Urothelium cell line (cell line): ENCODE results near the gene CDA.

ENCODE experiments used
- DNase-seq: peaks from one replicate; pipeline ENCODE4 v3.0.0; 2011; ENCODE audit warnings: low spot score, mixed read lengths
- FAIRE-seq: peaks from 2 replicates; lab custom pipeline; 2011; peaks lifted over from hg19 to GRCh38; lab: Jason Lieb, UNC

CDA gene

GRCh38 chr1:20644416-20644815 is 55.5 kb downstream of the CDA start:
- FAIRE-seq (no peak), DNase-seq (no peak)

DNA sequence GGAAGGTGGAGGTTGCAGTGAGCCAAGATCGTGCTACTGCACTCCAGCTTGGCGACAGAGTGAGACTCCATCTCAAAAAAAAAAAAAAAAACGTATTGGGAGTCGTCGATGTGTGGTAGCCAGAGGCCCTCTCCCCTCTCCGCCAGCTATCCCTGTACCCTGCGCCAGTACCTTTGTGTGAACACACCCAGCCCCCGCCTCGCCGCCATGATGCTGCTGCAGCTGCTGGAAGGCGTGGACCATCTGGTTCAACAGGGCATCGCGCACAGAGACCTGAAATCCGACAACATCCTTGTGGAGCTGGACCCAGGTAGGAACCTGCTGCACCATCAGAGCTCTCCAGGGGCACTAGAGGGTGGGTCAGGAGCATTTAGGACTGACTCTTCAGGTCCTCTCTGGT is 56.5 kb downstream of the CDA start:
- DNase-seq (no peak), FAIRE-seq (no peak)

DNA sequence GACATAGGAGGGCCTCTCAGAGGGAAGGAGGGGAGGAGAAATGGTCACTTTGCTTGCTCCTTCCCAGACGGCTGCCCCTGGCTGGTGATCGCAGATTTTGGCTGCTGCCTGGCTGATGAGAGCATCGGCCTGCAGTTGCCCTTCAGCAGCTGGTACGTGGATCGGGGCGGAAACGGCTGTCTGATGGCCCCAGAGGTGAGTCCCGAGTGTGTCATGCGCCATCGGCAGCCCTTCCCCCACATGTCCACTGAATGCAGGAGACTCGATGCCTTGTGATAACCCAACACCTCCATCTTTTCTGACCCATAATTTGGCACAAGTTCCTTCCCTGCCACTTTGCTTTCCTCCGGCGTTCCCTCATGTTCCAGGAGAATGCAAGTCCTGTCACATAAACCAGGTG is 59.5 kb downstream of the CDA start:
- FAIRE-seq: no peak

GRCh38 chr1:20648946-20649345 is 60.0 kb downstream of the CDA start:
- DNase-seq: no peak
- no peak for FAIRE-seq

More for the DNA sequence above, 59.5 kb downstream of the CDA start:
- DNase-seq: no peak

DNA sequence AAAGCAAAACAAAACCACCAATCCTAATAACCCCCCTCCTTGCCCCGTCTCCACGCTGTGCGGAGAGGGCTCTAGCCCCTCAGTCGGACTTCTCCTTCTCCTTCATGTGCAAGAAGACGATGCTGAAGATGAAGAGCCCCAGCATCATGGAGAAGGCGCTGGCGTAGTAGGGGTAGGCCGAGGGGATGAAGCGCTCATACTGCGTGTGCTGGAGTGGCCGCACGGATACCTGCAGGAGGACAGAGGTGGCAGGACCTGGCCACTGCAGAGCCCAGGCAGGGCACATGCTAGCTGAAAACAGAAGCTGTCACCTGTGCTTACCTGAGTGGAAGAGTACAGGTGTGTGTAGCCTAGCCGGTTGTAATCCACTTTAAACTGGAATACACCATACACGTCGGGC is 63.4 kb downstream of the CDA start:
- DNase-seq: no peak
- FAIRE-seq: no peak

GRCh38 chr1:20654104-20654690 is 65.3 kb downstream of the CDA start:
- DNase-seq: no peak
- FAIRE-seq: no peak

DNA sequence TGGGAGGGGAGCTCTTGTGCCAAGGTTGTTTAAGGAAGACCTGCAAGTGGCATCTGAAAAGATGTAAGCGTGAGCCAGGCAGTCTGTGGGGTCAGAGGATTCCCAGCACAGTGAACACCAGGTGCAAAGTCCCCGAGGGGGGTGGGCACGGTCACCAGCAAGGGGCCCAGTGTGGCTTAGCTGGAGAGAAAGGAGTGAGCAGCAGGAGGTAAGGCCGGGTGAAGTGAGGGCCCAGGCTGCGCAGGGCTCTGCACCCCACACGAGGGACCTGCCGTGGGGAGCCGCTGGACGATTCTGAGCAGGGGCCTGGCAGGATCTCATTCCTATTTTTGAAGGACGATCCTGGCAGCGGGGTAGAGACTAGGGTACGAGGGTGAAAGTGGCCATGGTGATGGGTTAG is 68.1 kb downstream of the CDA start:
- DNase-seq: no peak

DNA sequence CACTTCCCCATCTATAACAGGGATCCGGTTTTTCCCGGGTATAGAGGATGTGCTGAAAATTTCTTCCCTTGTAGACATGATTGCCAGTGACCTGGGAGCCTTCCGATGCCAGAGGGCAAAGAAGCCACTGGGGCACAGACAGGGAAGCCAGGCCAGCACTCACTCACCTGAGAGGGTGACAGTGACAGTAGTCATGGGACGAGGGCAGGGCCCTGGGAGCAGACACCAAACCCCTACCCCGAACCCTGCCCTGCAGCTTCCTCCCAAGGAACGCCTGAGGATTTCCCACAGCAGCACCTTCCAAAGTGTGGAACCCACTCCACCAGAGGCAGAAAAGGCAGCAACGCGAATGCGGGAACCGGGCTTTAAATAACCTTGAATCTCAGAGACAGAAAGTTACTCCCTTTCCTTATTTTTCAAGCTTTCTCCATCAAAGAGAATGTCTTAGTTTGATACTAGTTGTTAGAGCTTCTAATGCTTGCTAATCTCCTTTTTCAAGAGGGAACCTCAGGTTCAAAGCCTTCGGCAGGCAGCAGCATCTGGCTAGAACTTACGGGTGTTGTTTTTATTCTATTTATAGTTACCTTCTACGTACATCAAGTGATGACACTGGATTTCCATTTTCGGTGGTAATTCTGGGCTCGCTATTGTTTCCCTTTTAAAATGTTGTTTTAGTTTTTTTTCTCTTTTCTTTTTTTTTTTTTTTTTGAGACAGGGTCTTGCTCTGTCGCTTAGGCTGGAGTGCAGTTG is 69.4 kb downstream of the CDA start:
- no peak for FAIRE-seq
- no peak for DNase-seq

More for the DNA sequence above, 68.1 kb downstream of the CDA start:
- no peak for FAIRE-seq

DNA sequence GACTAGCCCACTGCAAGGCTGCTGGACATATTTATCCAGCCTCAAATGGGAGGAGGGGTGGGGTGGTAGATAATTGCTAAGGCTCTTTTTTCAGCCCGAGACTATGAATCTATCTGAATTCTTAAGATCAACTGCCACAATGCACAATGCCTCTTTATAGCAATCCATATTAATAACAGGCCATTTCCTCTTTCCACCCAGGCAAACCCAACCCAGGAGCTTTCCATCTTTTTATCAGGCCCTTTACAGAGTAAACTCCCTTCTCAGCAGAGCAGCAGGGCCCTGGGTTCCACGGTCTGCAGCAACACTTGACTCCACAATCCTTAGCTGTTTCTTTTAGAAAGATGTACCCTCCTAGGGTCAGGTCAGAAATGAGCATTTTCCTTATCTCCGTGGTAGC is 71.5 kb downstream of the CDA start:
- DNase-seq: no peak
- FAIRE-seq: no peak

DNA sequence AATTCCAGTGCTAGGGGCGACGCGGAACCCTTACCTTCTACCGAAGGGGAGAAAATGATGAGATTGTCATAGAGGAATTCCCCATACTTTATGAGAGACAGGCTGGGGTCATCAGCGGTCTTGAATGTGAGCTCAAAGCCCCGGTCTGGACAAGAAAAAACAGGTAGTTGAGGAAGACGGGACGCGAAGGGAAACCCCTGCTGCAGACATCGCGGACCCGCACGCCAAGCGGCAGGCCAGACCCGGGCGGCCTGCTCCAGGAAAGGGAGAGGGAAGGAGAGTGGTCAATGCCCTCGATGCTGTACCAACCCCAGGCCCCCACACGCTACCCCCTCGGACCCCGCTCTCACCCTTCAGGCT is 71.9 kb downstream of the CDA start:
- DNase-seq (no peak), FAIRE-seq (no peak)

DNA sequence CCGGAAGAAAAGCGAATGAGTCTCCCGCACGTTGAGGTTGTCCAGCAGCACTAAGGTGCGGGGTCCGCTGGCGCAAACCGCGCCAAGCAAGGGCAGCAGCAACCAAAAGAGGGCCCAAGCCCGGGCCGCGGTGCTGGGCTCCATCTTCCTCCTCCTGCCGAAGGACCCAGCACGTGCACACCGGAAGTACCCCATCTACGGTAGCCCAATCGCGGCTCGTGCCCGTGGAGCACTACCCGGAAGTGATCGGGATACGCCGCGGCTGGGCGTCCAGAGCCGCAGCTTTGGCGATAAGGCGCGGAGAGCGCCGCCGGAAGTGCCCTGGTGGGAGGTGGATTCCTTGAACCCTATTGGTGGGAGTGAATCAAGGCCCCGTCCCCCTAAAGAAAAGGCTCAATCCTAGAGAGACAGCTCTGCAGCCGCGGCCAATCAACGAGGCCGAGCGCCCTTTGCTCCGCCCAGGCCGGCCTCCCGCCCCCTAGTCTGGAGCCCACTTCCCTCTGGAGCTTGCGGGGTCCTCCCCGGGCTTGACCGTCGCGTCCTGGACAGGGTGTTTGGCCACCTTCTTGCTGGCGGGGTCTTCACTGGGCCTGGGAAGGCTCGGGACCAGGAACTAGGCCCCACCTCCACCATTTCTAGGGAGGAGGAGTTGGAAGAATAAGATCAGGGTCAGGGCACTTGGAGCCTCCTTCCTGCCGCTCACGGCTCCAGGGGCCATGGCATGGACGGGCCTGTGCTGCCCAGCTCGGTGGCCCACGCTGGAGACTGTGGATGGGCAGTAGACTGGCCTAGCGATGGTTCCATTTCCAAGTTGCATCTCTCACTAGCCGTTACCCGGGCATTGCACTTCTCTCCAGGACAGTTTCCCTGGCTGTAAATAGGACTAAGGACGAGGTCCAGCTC is 72.6 kb downstream of the CDA start, which contains the start of gene DDOST:
DDOST (minus strand) TSS at position 163 of the 903 bp plus-strand sequence; CDS start at position 144, 19 bp downstream.
- peak; percentile 96 for FAIRE-seq
- peak; percentile 98 for DNase-seq

GRCh38 chr1:20662110-20662475 is 73.2 kb downstream of the CDA start:
- no peak for DNase-seq
- no peak for FAIRE-seq

- no peak for DNase-seq
- no peak for FAIRE-seq
Observed at GRCh38 chr1:20663365-20663764, 74.5 kb downstream of the CDA start.

- FAIRE-seq (no peak), DNase-seq (no peak)
Observed at GRCh38 chr1:20663969-20664715, 75.2 kb downstream of the CDA start.

- DNase-seq: no peak
Observed at GRCh38 chr1:20665726-20666125, 76.8 kb downstream of the CDA start.

GRCh38 chr1:20666146-20666545 is 77.2 kb downstream of the CDA start:
- FAIRE-seq: no peak
- no peak for DNase-seq

More at GRCh38 chr1:20665726-20666125, 76.8 kb downstream of the CDA start:
- no peak for FAIRE-seq

GRCh38 chr1:20666804-20667203 is 77.9 kb downstream of the CDA start:
- DNase-seq (no peak), FAIRE-seq (no peak)
